Skin epidermis (tissue), 12 donors: ENCODE data around the gene SRP9.
A peak's percentile ranks its signal among the peaks of the same experiment; 100 is the strongest.
"Not testable (repeated sequence)": the region's sequence is repeated elsewhere in the genome, so short reads cannot be mapped to it uniquely, and the experiment has no call there.

Experiments
- H3K27ac ChIP-seq, 21 experiments: fragments of 200-600 bp; sonication (generic) in 11 of 21; one replicate each; pipeline ENCODE4 v1.5.0; 2020; ENCODE audit warnings: mild to moderate bottlenecking in 3 of 21, inconsistent platforms in 2 of 21, moderate library complexity in 2 of 21
- H3K4me3 ChIP-seq, 7 experiments: fragments of 200-600 bp; sonication (generic) in 2 of 7; one replicate each; pipeline ENCODE4 v1.5.0; 2020; ENCODE audit warnings: inconsistent platforms in 2 of 7, mild to moderate bottlenecking in 2 of 7, moderate library complexity in 1 of 7

The SRP9 gene

DNA sequence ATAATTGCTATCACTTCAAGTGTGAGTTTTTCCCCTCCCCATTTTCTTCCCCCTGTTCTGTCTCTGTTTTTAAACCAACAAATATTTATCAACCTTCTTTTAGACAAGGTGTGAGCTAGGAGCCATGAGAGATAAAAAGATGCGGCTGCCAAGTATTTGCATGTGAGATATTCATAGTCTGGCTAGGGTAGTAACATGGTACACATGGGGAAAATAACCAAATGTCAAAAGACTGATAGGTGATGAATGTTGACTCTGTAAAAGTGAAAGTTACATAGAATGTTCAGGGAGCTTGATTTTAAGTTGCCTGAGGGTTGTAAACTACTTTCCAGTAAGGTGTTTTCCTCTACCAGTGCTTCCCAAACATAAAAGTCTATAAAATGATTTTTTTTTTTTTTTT is 25.4 kb upstream of the SRP9 start:
- Histone ChIP-seq H3K27ac (no peak overlapping the region), H3K4me3 (no peak overlapping the region)

DNA sequence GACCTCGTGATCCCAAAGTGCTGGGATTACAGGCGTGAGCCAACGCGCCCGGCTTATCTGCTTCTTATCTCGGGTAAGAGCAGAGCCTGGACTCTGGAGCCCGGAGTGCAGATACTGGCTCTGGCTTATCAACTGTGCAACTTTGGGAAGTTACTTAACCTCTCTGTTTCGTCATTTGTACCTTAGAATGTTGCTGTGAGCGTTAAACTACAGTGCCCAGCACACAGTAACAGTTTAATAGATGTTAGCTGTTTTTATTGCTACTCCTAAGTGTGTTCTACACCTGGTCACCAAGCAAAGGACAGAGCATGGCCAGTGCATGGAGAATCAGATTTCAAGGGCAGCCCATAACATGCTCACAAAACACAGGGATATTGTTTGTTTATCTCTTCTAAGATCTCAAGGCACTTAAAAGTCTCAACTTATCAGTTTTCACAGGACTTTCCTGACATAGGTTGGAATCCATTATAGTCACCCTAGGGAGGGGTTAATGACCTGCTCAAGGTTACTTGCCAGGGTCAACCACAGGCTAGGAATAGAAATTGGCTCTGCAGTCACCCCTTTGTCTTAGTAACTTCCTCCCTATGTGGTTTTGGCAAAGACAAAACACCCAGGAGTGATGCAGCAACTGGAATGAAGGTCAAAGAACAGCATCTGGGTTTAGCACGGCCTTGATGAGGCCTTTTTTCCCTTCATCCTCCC is 22.5 kb upstream of the SRP9 start:
- Histone ChIP-seq H3K4me3 (no peak overlapping the region), H3K27ac (peak overlapping the region in 12 of 21 experiments; percentile 3 to 66 (median 42))

DNA sequence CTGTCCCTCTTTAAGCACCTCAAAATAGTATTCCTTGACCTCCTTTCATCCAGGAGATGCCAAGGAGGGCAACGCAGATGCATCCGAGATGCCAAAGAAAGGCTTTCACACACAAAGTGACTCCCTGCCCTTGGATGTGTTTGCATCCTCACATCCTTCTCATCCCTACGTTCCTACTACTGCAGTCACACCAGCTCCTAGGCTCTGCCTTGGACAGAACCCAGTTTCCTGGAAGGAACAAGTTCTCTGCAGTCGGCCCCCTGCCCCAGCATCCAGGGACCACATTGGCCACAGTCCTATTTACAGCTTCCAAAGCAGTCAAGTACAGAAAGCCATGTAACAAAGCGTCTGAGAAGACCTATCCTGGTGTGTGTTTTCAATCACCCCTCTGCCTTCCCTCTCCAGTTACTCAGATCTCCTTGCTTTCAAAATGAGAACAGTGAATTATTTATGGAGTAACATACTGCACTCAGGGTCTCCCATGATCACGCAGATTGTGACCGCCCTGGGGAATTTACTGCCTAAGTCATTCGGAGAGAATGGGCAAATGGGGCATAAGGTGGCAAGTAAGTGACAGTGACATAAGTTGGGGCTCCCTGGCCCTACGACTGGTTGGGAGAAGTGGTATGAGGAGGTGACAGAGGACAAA is 21.8 kb upstream of the SRP9 start:
- Histone ChIP-seq H3K4me3 (no peak overlapping the region), H3K27ac (peak overlapping the region in 13 of 21 experiments; percentile 3 to 66 (median 38))

DNA sequence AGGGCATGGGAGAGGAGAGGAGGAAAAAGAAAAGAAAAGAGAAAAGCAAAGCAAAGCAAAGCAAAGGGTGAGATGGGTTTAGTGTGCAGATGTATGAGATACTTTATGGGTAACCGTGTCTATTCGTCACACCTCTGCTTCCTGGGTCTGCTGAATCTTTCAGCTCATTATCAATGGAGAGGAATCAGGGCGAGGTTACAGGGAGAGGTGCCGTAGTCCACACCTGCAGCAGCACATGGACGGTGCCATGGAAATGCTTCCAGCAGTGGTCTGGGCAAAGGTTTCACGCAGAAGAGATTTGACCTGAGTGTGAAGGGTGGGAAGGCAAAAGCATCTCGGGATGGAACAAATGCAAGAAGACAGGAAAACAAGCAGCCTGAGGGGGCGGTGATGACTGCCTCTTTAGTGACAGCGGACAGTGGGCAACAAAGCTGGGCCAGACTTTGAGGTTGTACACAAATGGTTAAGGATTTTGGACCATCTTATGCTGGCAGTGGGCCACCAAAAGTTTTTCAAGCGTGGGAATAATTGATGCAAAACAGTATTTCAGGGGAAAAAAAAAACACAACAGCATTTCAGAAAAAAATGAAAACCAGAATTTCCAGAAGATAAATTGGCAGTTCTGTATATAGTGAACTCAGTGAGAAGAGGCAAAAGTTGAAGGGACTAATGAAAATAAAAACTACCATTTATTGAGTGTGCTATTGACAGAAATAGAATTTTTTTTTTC is 19.5 kb upstream of the SRP9 start:
- Histone ChIP-seq H3K4me3 (no peak overlapping the region), H3K27ac (peak overlapping the region in 3 of 21 experiments; percentile 2 to 41 (median 10))

DNA sequence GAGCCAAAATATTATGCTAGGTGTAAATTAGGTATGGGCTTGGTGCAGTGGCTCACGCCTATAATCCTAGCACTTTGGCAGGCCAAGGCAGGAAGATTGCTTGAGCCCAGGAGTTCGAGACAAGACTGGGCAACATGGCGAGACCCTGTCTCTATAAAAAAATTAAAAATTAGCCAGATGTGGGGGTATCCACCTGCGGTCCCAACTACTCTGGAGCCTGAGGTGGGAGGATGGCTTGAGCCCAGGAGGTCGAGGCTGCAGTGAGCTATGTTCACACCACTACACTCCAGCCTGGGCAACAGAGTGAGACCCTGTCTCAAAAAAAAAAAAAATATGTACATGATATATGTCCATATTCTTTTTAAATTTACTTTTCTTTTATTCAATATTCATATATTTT is 17.7 kb upstream of the SRP9 start:
- not testable (repeated sequence) for H3K27ac ChIP-seq, H3K4me3 ChIP-seq

DNA sequence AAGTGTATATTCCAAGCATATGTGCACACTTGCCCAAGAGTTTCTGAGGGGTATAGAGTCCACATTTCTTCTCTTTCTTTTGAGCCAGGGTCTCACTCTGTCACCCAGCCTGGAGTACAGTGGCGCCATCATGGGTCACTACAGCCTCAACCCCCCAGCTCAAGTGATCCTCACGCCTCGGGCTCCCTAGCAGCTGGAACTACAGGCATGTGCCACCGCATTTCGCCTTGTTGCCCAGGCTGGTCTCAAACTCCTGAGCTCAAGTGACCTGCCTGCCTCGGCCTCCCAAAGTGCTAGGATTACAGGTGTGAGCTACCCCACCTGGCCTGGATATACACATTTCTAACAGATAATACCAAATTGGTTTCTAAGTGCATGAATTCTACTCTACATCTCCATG is 17.1 kb upstream of the SRP9 start:
- no peak overlapping the region for H3K4me3 ChIP-seq
- peak overlapping the region in 1 of 21 experiments; percentile 9 for H3K27ac ChIP-seq

DNA sequence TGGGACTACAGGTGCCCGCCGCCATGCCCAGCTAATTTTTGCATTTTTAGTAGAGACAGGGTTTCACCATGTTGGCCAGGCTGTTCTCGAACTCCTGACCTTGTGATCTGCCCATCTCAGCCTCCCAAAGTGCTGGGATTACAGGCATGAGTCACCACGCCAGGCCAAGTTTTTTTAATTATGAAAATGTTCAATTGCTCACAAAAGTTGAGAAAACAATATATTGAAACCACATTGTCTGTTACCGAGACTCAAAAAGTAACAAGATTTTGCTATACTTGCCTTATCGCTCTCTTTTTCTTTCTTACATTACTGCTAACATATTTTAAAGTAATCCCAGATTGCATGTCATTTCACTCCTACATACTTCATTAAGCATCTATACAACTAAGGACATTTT is 16.2 kb upstream of the SRP9 start:
- H3K27ac ChIP-seq = peak overlapping the region in 6 of 21 experiments; percentile 15 to 71 (median 50)

DNA sequence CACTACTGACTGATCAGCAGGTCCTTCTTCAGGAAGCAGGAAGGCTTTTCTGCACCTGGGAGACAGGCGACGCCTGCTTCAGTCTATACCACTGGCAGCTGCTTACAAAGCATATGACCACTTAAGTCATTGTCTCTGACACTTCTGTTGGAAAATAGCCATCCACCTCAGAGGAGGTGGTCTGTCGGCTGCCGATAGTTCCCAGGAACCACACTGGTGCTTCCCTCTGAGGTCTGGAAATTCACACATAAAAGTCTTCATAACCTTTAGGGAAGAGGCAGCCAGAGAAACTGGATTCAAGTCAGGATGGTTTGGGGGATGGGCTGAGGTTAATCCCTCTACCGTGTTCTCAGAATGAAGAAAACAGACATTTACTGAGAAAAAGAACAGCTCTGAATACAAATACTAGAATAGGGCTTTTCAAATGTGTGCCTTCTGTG is 15.6 kb upstream of the SRP9 start:
- H3K4me3 ChIP-seq = no peak overlapping the region
- H3K27ac ChIP-seq = peak overlapping the region in 11 of 21 experiments; percentile 15 to 81 (median 47)

More for the DNA sequence above, 16.2 kb upstream of the SRP9 start:
- H3K4me3 ChIP-seq = not testable (repeated sequence)

DNA sequence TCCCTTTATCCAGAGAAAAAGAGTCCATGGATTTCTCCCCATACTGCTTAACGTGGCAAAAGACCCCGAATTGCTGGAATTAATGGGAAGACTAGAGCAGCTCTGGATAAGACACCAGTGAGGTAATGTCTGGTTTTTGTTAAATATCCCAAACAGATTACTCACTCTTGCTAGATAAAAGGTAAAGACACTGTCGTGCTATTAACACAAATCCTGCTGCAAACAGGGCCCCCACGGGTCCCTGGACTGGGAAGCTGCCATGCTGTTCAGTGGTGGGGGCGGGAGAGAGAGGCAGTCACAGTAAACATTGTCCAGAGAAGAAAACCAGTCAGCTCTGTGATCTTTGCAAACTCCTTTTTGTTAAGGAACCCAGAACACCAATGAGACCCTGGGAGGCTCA is 15.2 kb upstream of the SRP9 start:
- H3K4me3 ChIP-seq = no peak overlapping the region
- peak overlapping the region in 14 of 21 experiments; percentile 3 to 81 (median 44) for H3K27ac ChIP-seq

DNA sequence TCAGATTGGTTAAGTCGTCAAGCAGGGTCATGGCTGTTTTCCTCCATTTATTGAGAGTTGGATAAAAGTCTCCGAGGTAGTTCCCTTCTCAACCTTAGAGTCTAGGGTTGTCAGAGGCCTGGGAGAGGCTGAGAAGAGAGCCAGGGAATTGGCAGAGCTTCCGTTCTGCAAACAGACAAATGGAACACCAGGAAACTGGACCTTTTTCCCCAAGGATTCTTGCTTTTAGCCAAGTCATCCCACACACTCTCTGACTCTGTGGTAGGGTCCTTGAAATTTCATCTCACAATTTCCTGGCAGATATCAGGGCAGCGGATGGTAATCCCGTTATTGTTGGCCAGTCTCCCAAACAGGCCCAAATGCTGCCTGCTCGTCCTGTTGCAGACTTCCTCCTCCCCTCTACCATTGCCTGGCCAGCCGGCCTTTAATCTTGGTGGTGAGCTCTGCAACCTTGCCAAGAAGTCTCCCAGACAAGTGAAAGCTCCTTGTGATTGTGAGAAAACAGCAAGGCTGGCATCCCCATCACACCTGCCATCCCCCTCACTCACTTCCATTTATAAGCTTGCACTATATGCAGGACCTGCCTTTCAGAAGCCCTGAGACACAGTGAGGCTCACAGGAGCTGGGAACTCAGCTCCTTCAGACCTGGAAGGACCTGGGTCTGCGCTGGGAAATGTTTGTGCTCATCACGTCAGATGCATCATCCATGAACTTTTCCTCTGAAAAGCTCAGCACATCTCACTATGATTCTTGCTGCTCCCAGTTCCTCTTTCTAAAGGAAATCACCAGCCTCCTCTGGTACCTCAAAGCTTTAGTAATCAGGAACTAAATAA is 13.7 kb upstream of the SRP9 start:
- Histone ChIP-seq H3K4me3 (no peak overlapping the region), H3K27ac (peak overlapping the region in 13 of 21 experiments; percentile 1 to 81 (median 51))

DNA sequence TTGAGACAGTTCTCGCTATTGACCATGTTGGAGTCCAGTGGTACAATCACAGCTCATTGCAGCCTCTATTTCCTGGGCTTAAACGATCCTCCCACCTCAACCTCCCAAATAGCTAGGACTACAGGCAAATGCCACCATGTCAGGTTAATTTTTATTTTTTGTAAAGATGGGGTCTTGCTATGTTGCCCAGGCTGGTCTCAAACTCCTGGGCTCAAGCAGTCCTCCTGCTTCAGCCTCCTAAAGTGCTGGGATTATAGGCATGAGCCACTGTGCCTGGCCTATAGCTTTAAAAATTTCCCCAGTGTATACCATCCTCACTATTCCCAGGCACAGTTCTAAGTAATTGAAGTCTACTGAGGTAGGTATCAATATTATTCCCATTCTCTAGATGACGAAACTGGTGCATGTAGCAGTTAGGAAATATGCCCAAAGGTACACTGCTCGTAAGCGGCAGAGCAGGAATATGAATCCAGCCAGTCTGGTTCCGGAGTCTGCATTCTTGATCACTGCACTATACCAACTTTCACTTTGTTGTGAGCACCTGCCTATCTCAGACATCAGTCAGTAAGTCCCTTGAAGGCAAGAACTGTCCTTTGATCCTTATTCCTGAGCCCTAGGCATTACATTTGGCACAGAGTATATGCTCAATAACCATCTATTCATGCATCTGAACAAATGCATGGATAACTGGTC is 11.5 kb upstream of the SRP9 start:
- Histone ChIP-seq H3K27ac (peak overlapping the region in 15 of 21 experiments; percentile 23 to 85 (median 74)), H3K4me3 (no peak overlapping the region)

DNA sequence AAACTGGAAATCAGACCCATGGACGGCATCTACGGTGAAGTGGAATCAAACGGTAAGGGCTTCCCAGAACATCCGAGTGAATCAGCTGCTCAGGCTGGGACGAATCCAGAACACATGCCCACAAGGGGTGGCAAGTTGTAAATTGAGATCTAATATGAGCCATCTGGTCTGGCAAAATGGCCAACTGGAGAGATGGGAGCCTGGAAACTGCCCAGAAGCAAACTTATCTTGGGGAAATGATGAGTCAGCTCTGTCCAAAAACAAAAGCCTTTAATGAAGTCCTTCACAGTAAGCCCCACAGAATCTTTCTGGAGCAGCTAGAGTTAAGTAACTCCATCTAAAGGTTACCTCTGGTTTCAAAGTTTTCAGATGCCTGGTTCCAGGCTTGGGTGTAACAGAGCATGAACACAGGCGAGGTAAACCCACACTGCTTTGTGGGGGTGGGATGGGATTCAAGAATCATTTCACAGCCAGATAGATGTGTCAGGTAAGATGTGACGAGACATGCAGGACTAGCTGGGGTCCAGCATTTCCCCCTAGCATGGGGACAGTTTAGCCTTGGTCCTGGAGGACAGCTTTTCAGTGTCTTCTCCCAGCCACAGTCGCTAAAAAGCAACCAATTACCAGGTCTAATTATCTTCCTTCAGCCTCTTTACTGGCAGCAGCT is 10.5 kb upstream of the SRP9 start:
- H3K27ac ChIP-seq = peak overlapping the region in 20 of 21 experiments; percentile 35 to 85 (median 74)
- H3K4me3 ChIP-seq = no peak overlapping the region

DNA sequence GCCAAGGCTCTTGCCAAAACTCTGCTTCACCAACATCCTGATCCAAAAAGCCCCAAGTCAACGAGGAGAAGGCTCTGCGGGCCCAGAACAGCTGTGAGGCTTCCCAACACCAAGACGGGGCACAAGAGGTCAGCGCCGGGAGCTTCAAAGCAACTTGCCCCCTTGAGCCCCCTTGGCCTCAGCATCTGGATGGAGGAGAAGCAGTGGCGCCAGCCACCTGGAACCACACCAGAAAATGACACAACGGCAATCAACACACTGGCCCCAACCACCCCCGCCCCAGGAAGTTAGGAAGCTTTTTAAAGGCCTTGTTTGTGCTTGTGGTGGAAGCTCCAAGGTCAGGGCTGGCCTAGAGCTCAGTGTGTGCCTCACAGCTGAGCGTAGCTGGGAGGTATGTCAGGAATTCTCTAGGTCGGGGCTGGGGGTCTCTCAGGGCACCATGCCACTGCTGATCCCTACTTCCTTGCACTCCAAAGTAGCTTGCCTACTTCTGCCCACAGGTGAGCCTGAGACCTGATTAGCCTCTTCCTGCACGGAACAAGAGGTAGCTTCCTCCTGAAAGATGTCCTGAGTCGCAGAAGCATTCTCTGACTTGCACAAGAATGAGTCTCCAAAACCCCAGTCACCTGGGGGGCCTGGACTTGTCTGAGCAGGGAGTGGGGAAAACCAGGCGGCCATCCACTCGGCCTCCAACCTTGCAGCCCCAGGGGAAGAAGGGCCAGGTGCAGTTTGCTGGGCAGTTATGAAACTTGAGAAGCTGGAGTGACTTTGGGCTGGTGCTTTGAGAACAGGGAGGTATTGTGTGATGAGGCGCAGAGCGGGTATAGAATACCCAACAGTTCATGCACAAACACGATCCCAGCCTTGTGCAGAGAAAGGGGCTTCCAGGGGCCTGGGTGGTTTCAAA is 9.7 kb upstream of the SRP9 start:
- peak overlapping the region in 20 of 21 experiments; percentile 35 to 85 (median 74) for H3K27ac ChIP-seq
- no peak overlapping the region for H3K4me3 ChIP-seq

DNA sequence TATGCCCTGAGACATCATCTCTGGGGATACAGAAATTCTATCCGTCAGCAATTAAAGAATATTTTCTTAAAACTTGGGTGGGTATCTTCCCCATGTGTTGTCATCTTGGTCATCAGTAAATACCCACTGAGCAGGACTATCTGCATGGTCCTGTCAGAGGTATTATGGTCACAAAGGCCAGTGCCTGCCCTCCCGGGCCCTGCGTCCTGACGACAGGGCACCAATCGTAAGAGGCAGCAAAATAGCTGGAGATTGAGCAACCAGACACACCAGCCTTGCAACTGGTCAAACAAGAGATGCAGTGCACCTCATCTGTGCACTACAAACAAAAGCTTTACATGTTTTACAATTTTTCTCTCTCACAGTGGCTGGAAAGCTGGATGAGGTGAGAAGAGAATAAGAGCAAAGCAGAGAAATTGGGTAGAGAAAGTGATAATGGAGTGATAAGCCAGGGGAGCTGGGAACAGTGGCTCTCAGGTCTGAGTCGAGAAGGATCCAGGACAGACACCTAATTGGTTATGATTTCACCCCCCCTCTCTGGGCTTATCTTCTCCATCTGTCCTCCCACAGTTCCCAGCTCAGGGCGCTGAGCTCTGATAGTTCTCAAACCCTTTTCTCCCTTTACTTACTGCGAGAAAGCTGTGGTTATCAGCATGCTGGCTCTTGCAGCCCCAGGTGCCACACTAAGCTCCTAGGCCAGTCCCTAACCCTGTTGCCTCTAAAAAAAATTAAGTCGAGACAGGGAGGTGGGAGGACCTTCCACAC is 8.8 kb upstream of the SRP9 start:
- peak overlapping the region in 18 of 21 experiments; percentile 2 to 85 (median 70) for H3K27ac ChIP-seq
- H3K4me3 ChIP-seq = no peak overlapping the region

DNA sequence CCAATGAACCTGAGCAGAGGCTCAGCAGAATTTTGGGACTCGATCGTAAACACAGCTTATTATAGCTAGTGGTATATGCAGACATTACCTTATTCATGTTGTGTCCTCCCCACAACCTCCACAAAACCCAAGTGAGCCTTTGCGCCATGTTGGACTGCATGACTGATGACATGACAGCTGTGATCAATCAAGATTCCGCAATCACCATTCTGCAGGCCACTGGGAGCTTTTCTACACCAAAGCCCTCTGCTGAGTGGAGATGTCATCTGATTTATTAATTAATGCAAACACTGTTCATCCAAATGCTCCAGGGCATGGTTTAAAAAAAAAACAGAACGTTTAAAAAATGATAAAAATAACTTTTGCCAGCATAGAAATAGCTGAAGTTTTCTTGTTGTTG is 7.9 kb upstream of the SRP9 start:
- peak overlapping the region in 6 of 21 experiments; percentile 9 to 75 (median 62) for H3K27ac ChIP-seq

DNA sequence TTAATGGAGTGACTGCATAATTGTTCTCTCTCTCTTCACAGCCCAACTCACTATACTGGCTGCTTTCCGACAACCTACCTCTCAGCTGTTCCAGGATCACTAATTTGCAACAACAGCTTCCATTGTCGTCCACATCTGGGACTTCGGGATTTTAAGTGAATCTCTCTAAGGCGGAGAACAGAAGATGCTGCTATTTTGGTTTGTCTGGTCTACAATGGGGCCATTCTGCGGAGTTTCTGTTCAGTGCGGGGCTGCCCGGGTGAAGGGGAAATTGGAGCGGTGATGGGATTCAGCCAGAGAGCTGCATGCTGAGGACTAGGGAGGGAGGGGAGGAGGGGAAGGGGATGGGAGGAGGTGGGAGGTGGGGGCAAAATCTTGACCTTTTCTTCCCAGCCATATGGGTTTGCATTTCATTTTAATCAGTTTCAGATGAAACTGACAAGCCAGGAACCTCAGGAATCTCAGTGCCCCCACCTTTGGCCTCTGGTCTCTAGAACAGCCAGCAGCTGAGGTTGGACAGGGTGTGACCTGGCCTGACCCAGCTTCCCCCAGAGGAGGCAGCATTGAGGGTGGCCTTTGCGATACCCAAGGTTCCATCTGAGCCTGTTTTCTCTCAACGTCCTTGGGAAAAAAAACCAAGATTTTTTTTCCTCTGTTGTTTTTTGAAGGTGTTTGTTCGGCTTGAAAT is 6.9 kb upstream of the SRP9 start:
- Histone ChIP-seq H3K27ac (peak overlapping the region in 2 of 21 experiments; percentile 61 to 64), H3K4me3 (no peak overlapping the region)

More for the DNA sequence above, 7.9 kb upstream of the SRP9 start:
- no peak overlapping the region for H3K4me3 ChIP-seq
